Endothelial cell of umbilical vein (primary cell): Measurements from ENCODE around the gene ACADS. TPM values are rescaled to one million over a fixed set of nuclear protein-coding genes. Genes with fewer than 3 reads are reported as not detected.

Experiments
- BruUV-seq: library from RNA; stranded (reverse); fragments of 400-500 nt; replicated peaks from 2 replicates; lab custom pipeline; 2021; lab: Mats Ljungman, UMichigan
- CTCF ChIA-PET: fragments of 300-600, 350-600 bp; sonication (Branson Sonifier 250); formaldehyde crosslinking; loops from one replicate; lab custom pipeline; 2021; ENCODE audit warnings: antibody characterized with exemption, inconsistent platforms; lab: Charles Lee
- POLR2A ChIA-PET: fragments of 300-600, 350-600 bp; sonication (Branson Sonifier 250); formaldehyde crosslinking; loops from one replicate; lab custom pipeline; 2021; ENCODE audit warnings: antibody characterized with exemption, inconsistent platforms; lab: Charles Lee
- DNase-seq: peaks from one replicate; pipeline ENCODE4 v3.0.0-alpha.2; 2011; ENCODE audit warnings: low read depth, low spot score
- FAIRE-seq: peaks from 2 replicates; lab custom pipeline; 2011; peaks lifted over from hg19 to GRCh38; lab: Jason Lieb, UNC
- H2AFZ ChIP-seq: 2 replicates; pipeline ENCODE4 v1.6.0; 2012; ENCODE audit warnings: low read depth, low read length, control low read depth, inconsistent platforms
- H3K27ac ChIP-seq: 2 replicates; pipeline ENCODE4 v1.5.1; 2011; ENCODE audit warnings: low read depth, mild to moderate bottlenecking, control low read depth, low read length, moderate library complexity; ENCODE audit not compliant: insufficient read depth
- H3K27me3 ChIP-seq, 2 experiments: 2 replicates each; pipeline versions ENCODE4 v1.6.0 to v1.6.1; 2011; ENCODE audit warnings: low read length in 2 of 2, mixed read lengths in 1 of 2; ENCODE audit not compliant: control insufficient read depth in 2 of 2, insufficient read depth in 2 of 2
- H3K36me3 ChIP-seq, 2 experiments: 2 replicates in 1 of 2; 3 replicates in 1 of 2; pipeline ENCODE4 v1.5.1; 2011; ENCODE audit warnings: low read length in 2 of 2, mild to moderate bottlenecking in 1 of 2, moderate library complexity in 1 of 2; ENCODE audit not compliant: control insufficient read depth in 2 of 2, insufficient read depth in 2 of 2; ENCODE audit errors: extremely low read depth in 1 of 2
- H3K4me1 ChIP-seq: 3 replicates; pipeline ENCODE4 v1.5.1; 2011; ENCODE audit warnings: mild to moderate bottlenecking, low read length; ENCODE audit not compliant: control insufficient read depth, insufficient read depth; ENCODE audit errors: extremely low read depth
- H3K4me2 ChIP-seq: 2 replicates; pipeline ENCODE4 v1.6.1; 2011; ENCODE audit warnings: low read length, control low read depth, mixed read lengths; ENCODE audit not compliant: insufficient read depth
- H3K4me3 ChIP-seq, 3 experiments: fragments of 200-600 bp in 1 of 3; sonication (generic), shearing (Covaris generic) in 1 of 3; replicated peaks in 1 of 3; 2 replicates each; pipeline ENCODE4 v1.5.1; 2011 to 2016; ENCODE audit warnings: control low read depth in 3 of 3, low read length in 3 of 3, mild to moderate bottlenecking in 2 of 3, inconsistent platforms in 1 of 3, low read depth in 1 of 3, moderate library complexity in 1 of 3; ENCODE audit not compliant: insufficient read depth in 1 of 3
- H3K79me2 ChIP-seq: 2 replicates; pipeline ENCODE4 v1.6.0; 2012; ENCODE audit warnings: low read length, inconsistent platforms; ENCODE audit not compliant: control insufficient read depth, insufficient read depth
- H3K9ac ChIP-seq: replicated peaks from 2 replicates; pipeline ENCODE3; 2011; ENCODE audit warnings: low read length, control low read depth; ENCODE audit not compliant: insufficient read depth; ENCODE audit errors: extremely low read depth
- H3K9me1 ChIP-seq: replicated peaks from 3 replicates; pipeline ENCODE4 v1.6.0; 2011; ENCODE audit warnings: mild to moderate bottlenecking, low read length; ENCODE audit not compliant: control insufficient read depth, insufficient read depth; ENCODE audit errors: extremely low read depth
- H3K9me3 ChIP-seq: replicated peaks from 2 replicates; pipeline ENCODE4 v1.5.1; 2012; ENCODE audit warnings: low read length, inconsistent platforms; ENCODE audit not compliant: control insufficient read depth, insufficient read depth
- H4K20me1 ChIP-seq: replicated peaks from 2 replicates; pipeline ENCODE3; 2011; ENCODE audit warnings: mild to moderate bottlenecking, low read length; ENCODE audit not compliant: control insufficient read depth, insufficient read depth; ENCODE audit errors: extremely low read depth
- EZH2 ChIP-seq: IDR thresholded peaks from 2 replicates; pipeline ENCODE4 v1.6.1; 2012; ENCODE audit warnings: borderline replicate concordance, low read depth, mild to moderate bottlenecking, moderate library complexity, low read length, inconsistent platforms; ENCODE audit not compliant: severe bottlenecking
- FOS ChIP-seq: IDR thresholded peaks from 2 replicates; pipeline ENCODE4 v1.6.1; 2011; ENCODE audit warnings: mild to moderate bottlenecking, low read length, moderate library complexity, borderline replicate concordance; ENCODE audit not compliant: insufficient read depth
- GATA2 ChIP-seq: IDR thresholded peaks from 2 replicates; pipeline ENCODE4 v1.7.0; 2011; ENCODE audit warnings: low read depth, mild to moderate bottlenecking, moderate library complexity, mixed read lengths, low read length; ENCODE audit not compliant: insufficient read length, insufficient read depth
- JUN ChIP-seq: IDR thresholded peaks from 2 replicates; pipeline ENCODE4 v1.6.1; 2011; ENCODE audit warnings: borderline replicate concordance, low read depth; ENCODE audit not compliant: insufficient read length, insufficient read depth
- MYC ChIP-seq: IDR thresholded peaks from one replicate; pipeline ENCODE4 v1.6.1; 2011; ENCODE audit warnings: mild to moderate bottlenecking, low read depth, low read length
- POLR2A ChIP-seq: IDR thresholded peaks from 2 replicates; pipeline ENCODE4 v1.6.1; 2012; ENCODE audit warnings: low read depth, mild to moderate bottlenecking, control low read depth, low read length
- POLR2AphosphoS5 ChIP-seq: IDR thresholded peaks from 2 replicates; pipeline ENCODE4 v1.6.1; 2012; ENCODE audit warnings: low read depth, mild to moderate bottlenecking, control low read depth, low read length, moderate library complexity; ENCODE audit not compliant: insufficient read depth
- dilution Hi-C: fragments of 300-500 bp; cut with MboI; formaldehyde crosslinking; loops from one replicate; pipeline ENCODE4 v1.15.0; 2019; ENCODE audit warnings: low sequenced_read_pairs; ENCODE audit not compliant: extremely low pct_ligation_motif_present
- intact Hi-C: fragments of 100-400 bp; cut with micrococcal nuclease; formaldehyde crosslinking; loops from one replicate; pipeline ENCODE4 v1.10.0; 2022
- polyA plus RNA-seq, 4 experiments: library from polyadenylated mRNA; depleted of rRNA in 3 of 4; stranded (reverse) in 3 of 4; unstranded in 1 of 4; fragments of >200 nt; gene quantifications; 2 replicates each; pipeline versions ENCODE4 v1.2.1 to v1.2.3, GENCODE V29; 2011 to 2012; ENCODE audit warnings: missing spikeins in 1 of 4
- total RNA-seq: library from RNA; stranded (reverse); gene quantifications from 2 replicates; pipeline ENCODE4 v1.2.3, GENCODE V29; 2021
- TF ChIP-seq, protein P1 (sequence below): IDR thresholded peaks from 2 replicates; pipeline ENCODE4 v1.6.1; 2011; ENCODE audit not compliant: insufficient read depth, insufficient read length
- TF ChIP-seq, protein P2 (sequence below), 2 donors: IDR thresholded peaks; 1 replicate in 1 of 2; 2 replicates in 1 of 2; pipeline ENCODE4 v1.5.1; 2011; ENCODE audit warnings: low read length in 2 of 2, mild to moderate bottlenecking in 2 of 2, moderate library complexity in 2 of 2, control low read depth in 1 of 2, inconsistent platforms in 1 of 2, low read depth in 1 of 2; ENCODE audit not compliant: insufficient read depth in 1 of 2; ENCODE audit errors: extremely low read depth in 1 of 2

ACADS gene
- total and polyA plus RNA-seq, 2 donors (not counting 3 experiments of a cell fraction or from before 2014, with no cell fraction given) = 8.2 to 8.9 TPM

DNA sequence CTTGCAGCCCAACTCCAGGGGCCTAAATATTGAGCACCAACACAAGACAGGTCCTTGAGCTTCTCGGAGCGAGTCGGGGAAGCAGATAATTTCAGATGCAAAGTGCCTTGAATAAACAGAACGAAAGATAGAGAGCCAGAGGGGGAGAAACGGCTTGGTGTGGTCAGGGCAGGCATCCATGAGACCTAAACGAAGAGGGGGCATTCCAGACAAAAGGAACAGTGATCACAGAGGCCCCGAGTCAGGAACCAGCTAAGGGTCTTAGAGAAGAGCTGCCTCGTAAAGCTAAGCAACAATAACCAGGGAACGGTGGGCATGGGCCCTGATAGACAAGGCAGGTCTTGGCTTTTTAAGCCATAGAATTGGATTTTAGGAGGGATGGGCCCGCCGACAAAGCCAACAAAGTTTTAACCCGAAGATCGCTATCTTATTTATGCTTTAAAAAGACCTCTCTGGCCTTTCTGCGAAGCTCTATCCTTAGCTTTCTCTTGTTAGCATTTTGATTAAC lies 421 bp upstream of the ACADS start:
- BruUV-seq = no TSS peak
- H3K27ac ChIP-seq = no peak overlapping the region
- CTCF ChIA-PET = interaction anchor here (0.6 to 1.5 kb wide), 7 partner anchors 76 to 247 kb away, joined by 3 to 8 read pairs (median 4); no protein-coding TSS in a partner anchor

More for the DNA sequence above, 421 bp upstream of the ACADS start:
- H3K79me2 ChIP-seq = no peaks in the 10 kb centered on the region
- H3K4me2 ChIP-seq = peak overlapping the region; percentile 90
- H3K9ac ChIP-seq = peak overlapping the region; percentile 68
- peaks cover 10% of the 10 kb centered on the region for H3K4me1 ChIP-seq
- TF ChIP-seq EZH2 = no peak
- TF ChIP-seq JUN = no peak
- TF ChIP-seq, protein P1, sequence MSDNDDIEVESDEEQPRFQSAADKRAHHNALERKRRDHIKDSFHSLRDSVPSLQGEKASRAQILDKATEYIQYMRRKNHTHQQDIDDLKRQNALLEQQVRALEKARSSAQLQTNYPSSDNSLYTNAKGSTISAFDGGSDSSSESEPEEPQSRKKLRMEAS = no peak
- TF ChIP-seq, protein P2, sequence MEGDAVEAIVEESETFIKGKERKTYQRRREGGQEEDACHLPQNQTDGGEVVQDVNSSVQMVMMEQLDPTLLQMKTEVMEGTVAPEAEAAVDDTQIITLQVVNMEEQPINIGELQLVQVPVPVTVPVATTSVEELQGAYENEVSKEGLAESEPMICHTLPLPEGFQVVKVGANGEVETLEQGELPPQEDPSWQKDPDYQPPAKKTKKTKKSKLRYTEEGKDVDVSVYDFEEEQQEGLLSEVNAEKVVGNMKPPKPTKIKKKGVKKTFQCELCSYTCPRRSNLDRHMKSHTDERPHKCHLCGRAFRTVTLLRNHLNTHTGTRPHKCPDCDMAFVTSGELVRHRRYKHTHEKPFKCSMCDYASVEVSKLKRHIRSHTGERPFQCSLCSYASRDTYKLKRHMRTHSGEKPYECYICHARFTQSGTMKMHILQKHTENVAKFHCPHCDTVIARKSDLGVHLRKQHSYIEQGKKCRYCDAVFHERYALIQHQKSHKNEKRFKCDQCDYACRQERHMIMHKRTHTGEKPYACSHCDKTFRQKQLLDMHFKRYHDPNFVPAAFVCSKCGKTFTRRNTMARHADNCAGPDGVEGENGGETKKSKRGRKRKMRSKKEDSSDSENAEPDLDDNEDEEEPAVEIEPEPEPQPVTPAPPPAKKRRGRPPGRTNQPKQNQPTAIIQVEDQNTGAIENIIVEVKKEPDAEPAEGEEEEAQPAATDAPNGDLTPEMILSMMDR (IDR thresholded peaks at IDR 0.05; ENCODE audit: extremely low read depth in 1 of 2, insufficient read depth in 1 of 2, low read depth in 1 of 2, low read length in 2 of 2) = no peak
- TF ChIP-seq GATA2 = no peak
- no peak for TF ChIP-seq POLR2A
- TF ChIP-seq POLR2AphosphoS5 = no peak
- TF ChIP-seq FOS = no peak
- no peak for TF ChIP-seq MYC
- H3K9me1 ChIP-seq = no peaks in the 10 kb centered on the region
- intact Hi-C loops = loop anchor here (1.0 to 5.0 kb wide), 3 partner anchors 143 to 247 kb away; partner anchors contain the start of gene POP5
- DNase-seq (no peak), FAIRE-seq (no peak)
- H3K4me3 ChIP-seq = peak overlapping the region; percentile 43 to 63 (median 56)
- H2AFZ ChIP-seq = peak overlapping the region; percentile 83
- H3K9me3 ChIP-seq = no peaks in the 10 kb centered on the region
- H3K27me3 ChIP-seq = no peaks in the 10 kb centered on the region
- peaks cover 12 to 20% of the 10 kb centered on the region in 2 experiments for H3K36me3 ChIP-seq
- H4K20me1 ChIP-seq = no peaks in the 10 kb centered on the region
- POLR2A ChIA-PET = no interaction called here
- dilution Hi-C loops = no loop called here
